ENCODE data around the gene PEX14.

GRCh38 chr1:10553118-10553517 lies 78.4 kb downstream of the PEX14 start:
- no peak for TF ChIP-seq POLR2A (IDR thresholded peaks at IDR 0.05)
- no peak for TF ChIP-seq CTCF (IDR thresholded peaks at IDR 0.05)
